HG02870 (cell line): Measurements from ENCODE around the gene CDKL5.

ENCODE experiments used
- ATAC-seq: cut with Tn5 transposase; IDR thresholded peaks from one replicate; pipeline ENCODE4 v1.9.1; 2021; ENCODE audit warnings: mild to moderate bottlenecking, moderate library complexity; ENCODE audit not compliant: unreplicated experiment

The CDKL5 gene

DNA sequence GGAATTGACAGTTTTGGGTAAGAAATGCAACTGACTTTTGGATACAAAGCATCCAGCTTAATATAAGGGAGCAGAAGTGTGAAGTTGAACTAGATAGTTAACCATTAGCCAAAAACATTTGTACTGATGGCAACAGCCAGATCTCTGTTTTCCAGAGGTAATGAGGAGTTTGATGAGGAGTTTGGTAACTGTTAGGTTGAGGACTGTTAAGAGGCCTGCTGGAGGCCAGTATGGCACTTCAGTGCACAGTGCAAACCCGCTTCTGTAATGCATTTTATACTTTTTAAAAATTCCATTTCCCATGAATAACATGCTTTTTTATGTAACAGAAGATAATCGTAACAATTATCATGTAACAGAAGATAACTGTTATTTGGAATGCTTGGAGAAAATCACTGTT, 30.0 kb downstream of the CDKL5 start:
- ATAC-seq: no peak

DNA sequence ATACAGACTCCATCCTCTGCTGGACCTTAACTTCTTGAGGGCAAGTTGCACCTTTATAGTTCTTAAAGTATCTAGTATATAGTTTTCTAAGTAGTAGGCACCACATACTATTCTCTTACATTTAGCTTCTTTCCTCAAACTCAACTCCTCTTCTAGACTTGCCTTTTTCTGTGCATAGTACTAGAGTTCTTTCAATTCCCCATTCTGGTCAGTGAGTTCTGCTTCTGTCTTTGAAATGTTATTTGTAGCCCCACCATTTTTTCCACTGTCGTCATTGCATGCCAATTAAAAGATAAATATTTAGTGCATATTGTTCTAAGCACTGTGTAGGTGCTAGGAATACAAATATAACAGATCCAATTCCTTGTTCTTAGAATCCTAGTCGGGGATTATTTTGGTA, 31.6 kb downstream of the CDKL5 start:
- no peak for ATAC-seq

DNA sequence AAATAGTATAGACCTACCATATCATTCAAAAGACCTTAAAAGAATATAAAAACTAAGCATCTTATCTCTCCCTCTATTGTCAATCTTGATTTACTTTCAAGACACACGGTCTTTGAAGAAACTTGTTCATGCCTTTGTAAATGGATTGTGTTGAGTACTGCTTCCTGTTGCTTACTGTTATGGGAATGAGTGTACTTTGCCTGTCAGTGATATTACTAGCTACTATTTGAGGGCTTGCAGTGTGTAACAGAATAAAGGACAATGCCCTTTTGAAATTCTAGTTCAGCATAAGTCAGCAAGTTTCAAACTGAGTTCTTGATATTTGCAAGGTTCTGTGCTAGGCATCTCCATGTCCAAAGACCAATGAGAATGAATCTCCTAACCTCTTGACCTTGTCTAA, 36.0 kb downstream of the CDKL5 start:
- ATAC-seq: no peak

DNA sequence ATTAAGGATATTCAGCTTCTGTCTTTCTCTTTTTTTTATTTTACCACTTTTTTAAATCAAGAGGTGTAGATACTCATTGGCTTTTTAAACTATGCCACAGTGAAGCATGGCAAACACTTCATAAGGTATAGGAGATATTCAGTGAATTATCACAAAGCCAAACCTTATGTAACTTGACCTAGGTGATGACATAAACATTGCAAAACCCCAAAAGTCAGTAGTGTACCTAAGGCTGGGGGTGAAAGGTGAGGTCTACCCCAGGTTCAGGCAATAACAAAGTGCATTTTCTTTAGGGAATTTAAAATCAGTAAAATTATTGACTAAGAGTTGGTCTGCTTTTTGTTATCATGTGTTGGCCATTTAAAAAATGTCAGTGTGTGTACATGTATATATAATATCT, 39.1 kb downstream of the CDKL5 start:
- no peak for ATAC-seq

DNA sequence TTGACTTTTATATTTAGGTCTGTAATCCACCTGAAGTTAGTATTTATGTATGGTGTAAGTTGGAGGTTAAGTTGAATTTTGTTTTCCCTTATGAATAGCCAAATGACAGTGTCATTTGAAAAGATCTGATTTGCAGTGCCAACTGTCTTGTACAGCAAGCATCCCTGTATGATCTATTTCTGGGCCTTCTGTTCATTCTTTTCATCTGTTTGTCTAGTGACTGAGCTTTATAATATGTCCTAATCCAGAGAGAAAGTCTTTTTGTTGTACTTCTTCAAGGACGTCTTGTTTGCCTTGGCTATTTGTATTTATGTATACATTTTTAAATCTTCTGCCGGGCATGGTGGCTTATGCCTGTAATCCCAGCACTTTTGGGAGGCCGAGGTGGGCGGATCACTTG, 39.6 kb downstream of the CDKL5 start:
- ATAC-seq: no peak

DNA sequence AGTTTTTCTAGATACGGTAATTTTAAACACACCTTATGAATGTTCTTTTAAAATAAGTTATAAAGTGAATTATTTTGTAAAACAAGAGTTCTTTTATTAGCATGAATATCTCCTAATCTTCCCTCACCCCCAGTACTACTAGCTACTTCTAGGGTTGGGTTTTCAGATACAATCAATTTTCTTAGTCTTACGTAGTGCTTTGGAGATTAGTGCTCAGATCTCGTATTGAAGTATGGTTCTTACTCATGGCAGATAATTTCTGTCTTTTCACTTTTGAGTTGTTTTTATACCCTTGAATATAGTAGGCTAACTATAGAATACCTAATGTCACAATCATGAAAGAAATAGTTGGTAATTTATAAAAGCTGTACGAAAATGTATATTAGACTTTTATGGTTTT, 43.2 kb downstream of the CDKL5 start:
- ATAC-seq: no peak

DNA sequence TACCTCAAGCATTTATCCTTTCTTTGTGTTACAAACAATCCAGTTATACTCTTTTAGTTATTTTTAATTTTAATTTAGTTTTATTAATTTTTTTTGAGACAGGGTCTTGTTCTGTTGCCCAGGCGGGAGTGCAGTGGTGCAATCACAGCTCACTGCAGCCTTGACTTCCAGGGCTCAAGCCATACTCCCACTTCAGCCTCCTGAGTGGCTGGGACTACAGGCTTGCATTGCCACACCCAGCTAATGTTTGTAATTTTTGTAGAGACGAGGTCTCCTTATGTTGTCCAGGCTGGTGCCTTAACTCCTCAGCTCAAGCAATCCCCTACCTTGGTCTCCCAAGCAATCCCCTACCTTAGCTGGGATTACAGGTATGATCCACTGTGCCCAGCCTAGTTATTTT, 45.9 kb downstream of the CDKL5 start:
- ATAC-seq: no peak

DNA sequence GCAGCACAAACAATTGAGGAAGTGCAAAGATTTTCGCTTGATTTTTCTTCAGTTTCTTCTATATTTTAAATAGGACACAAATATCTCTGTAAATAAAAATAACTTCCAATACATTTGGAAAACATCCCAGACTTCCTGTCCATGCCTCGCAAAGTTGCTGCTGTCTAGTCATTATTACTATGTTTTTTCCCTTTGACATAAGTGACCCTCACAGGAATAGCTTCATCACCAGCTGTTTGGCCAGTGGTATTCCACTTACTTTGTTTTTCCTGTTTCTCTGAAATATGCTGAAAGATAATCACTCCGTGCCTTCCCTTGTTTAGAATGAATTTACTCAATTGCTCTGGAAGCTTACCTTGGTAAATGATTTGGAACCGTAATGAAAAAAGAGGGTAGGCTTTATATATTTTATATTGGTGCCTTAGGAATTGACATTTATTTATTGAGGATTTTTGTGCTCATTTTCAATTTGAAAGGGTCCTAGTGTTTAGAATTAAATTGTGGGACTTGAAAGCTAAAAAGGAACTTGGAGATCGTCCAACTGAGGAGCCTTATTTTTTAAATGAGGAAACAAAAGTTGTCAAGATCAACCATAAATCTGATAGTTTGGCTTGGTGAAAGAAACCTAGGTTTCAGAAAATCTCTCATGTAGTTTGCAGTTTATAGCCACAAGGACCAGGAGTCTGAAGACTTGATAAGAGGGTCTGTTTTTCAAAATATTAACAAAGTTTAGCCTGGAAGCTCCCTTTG, 65.6 kb downstream of the CDKL5 start:
- ATAC-seq: no peak

DNA sequence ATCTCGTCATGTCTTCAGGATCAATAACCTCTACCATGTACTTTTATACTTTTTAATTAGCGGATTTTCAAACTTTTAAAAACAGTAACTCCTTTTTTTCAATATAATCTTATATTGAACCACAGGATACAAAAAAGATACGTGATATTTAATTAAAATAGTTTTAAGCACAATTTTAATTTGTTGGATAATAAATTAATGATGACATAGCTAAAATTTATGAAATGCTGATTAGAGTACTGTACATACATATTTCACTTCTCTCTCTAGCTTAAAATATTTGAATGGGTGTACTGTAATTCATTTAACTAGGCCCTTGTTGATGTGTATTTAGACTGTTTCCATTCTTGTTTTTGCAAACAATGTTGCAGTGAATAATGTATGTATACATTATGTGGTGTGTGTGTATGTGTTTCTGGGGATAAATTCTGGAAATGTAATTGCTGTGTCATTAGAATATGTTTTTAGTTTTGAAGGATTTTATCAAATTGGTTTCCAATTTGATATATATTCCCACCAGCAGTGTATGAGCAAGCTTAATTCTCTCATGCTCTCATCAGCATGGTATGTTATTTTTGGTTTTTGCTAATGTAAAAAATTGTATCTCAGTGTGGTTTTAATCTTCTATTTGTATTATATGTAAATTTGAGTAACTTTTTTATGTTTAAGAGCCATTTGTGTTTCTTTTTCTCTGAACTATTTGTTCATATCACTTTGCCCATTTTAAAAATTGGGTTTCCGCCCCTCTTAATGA, 66.4 kb downstream of the CDKL5 start:
- ATAC-seq: no peak

DNA sequence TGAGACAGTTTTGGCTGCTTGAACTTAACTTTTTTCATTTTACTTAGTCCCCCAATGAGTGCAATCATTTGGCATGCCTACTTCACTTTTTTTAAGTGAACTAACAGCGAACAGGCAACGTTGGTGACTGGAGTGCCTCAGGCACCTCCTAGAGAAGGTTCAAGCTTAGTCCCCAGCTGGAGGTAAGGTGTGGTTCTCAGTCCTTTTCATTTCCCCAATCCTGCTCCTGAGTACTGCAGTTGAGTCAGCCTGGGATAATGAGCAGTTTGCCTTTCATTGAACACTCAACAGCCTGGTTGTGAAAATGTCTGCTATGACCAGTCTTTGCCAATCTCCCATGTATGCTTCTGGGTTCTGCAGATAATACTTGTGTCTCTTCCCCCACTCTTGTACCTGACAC, 109.5 kb downstream of the CDKL5 start:
- no peak for ATAC-seq

DNA sequence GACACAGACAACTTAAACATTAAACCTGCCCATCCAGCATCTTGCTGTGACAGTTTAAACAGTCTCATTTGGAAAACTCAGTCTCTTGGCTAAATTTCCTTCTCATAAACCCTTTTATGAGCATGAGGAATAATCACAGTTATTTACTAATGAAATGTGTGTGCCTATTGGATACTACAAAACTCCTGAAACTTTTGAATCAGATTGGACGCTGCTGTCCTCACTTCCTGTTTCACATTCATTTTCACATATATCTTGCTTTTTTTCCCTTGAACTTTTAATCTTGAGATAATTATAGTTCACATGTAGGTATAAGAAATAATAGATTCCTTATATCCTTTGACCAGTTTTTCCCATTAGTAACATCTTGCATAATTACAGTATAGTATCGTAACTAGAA, 111.7 kb downstream of the CDKL5 start:
- no peak for ATAC-seq

DNA sequence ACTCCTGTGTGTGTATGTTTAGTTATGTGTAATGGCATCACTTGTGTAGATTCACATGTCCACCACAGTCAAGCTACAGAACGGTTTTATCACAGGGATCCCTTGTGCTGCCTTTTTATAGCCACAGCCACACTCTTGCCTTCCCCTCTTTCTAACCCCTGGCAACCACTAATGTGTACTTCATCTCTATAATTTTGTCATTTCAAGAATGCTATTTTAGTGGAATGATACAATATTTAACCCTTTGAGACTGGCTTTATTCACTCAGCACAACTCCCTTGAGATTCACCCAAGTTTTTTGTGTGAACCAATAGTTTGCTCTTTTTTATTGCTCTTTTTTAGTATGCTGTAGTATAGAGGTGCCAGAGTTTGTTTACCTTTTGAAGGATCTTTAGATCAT, 112.1 kb downstream of the CDKL5 start:
- ATAC-seq: no peak

DNA sequence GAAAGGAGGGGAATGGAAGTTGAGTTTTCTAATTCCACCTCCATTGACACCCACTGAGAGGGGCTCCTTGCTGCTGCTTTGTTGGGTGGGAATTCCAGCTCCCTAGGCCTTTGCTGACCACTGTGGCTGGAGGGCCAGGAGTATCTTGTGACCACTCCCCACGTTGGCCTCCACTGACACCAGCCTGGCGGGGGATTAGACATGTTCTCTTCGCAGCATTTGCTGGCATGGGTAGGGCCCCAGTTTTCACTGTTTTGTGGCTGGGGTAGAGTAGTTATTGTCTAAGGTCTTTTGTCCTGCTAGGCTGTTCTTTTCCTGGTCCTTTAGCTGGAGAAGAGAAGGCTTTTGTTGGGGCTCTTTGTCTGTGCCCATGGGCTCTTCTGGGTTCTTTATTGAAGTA, 116.7 kb downstream of the CDKL5 start:
- ATAC-seq: no peak

DNA sequence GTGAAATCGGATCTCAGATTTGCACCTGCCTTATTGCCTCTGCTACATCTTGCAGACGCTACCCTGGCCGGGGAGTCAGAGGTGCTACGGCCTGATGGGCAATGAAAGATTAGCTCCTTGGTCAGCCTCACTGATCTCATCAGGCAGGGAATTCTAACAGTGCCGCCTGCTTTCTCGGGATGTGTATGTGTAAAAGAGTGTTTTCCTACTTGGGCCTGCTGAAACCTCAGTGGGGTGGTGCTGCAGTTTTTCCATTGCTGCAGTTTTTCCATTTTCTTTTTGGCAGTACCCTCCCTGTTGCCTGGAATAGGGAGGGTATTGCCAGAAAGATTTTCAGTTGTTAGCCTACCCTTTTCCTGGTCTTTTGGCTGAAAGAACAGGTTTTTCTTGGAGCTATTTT, 117.5 kb downstream of the CDKL5 start:
- ATAC-seq: no peak

DNA sequence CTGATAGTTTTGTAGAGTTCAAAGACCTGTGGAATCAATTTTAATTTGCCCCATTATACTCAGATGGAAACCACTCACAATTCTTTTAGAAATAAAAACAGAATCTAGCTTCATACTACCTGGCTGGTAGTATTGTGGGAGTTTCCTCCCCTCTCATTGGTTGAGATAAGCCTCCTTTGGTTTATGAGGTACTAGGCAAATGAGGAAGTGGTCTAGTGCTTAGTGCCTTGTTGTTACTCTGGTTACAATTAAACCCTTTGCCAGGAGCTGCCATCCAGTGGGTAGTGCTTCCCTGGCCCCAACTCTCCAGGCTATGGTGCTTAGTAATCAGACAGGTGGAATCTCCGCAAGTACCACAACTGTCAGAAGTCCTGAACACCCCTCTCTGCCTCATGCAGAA, 118.3 kb downstream of the CDKL5 start:
- ATAC-seq: no peak

DNA sequence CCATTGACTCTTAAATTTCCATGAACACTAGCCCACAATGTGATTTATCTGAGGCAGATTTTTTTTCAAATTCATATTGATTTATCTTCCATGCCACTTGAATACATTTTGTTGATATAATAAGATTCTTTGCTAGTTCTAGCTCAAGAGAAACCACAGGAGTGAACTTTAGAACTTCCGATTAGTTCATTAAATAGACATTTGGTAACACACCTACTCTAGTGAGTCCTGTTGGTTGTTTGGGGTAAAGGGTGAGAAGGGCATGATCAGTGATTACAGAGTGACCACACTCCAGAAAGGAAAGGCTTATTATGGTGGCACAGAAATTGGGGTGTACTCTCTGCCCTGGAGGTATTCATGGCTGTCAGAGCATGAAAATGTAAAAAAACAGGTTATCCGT, 120.4 kb downstream of the CDKL5 start:
- ATAC-seq: no peak

DNA sequence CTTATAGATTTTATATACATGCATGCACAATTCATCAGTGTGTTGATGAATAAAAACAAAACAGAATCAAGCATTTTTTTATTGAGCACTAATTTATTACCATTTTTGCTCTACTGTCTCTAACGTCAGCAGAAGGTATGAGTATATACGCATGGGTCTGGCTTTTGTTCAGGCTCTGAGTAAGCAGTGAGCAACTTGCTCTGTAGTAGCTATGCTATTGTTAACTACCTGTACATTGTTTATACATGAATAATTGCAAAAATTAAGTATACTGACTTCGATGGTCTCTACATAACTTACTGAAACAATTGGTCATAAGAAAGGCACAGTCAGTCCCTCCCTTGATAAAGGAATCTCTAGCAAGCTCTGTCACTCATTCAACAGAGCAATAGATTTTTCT, 123.6 kb downstream of the CDKL5 start:
- no peak for ATAC-seq

DNA sequence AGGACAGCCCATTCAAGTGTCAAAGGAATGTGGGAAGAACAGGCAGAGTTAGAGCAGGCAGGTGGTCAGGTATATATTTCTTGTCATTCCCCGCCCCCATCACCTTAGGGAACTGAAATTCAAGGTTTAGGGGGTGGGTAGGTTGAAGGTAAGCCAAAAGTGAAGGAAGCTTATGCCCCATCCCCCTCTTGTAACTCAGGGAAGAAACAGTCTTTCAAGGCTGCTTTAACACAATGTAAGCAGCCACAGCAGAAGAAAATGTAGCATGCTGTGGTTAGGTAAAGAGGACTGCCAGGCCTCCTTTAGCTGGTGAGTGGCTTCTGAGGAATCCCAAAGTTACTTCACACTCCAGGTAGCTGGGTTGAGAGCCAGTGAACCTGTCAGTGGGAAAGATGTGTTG, 124.2 kb downstream of the CDKL5 start:
- ATAC-seq: no peak

DNA sequence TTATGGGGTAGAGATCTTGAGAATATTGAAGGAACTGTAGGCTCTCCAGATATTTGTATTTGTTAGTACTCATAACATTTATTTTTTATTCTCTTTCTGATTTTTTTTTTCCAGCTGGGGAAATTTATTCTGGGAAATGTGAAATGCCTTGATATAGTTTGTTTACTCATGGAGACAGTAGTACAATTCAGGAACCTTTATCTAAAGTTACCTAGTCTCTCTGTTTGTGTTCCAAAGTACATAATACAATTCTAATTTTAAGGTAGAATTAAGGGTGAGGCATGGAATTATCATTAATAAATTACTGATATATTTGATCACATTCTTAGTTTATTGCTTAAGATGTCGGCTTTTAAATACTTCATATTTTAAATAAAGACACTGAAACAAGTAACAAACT, 132.5 kb downstream of the CDKL5 start:
- no peak for ATAC-seq

DNA sequence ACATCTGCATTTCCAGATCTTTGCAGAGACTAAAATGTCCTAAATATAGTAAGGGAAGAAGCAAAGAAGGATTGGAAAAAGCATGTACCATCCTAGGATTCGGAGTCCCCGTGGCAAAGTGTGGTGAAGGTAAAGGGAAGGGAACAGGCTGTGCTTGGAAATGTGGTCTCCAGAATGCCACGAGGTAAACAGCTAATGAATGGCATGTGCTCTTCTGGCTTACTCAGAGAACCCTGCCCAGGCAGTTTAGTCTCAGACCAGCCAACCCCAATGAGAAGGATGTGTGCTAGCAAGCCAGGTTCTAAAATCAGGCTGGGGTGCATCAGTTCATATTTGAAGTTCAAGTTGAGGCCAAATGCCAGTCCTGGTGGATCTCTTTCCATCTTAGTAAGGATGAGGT, 133.4 kb downstream of the CDKL5 start:
- no peak for ATAC-seq

DNA sequence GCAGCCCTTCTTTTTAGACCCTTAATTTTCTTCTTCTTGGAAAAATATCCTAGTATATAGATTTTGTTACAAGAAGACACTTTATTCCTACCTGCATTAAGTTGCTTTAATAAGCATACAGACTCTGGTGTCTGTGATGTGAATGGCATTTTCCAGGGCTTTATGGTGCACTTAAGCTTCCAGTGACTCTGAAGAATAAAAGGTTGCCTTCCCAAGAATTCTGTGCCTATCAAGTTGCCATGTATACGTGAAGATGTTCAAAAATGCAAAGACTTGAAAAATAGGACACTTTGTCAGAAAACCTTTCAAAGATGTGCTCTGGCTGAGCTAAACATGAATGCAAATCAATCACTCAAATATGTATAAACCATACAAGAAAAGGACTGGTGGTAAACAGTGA, 135.6 kb downstream of the CDKL5 start:
- no peak for ATAC-seq

DNA sequence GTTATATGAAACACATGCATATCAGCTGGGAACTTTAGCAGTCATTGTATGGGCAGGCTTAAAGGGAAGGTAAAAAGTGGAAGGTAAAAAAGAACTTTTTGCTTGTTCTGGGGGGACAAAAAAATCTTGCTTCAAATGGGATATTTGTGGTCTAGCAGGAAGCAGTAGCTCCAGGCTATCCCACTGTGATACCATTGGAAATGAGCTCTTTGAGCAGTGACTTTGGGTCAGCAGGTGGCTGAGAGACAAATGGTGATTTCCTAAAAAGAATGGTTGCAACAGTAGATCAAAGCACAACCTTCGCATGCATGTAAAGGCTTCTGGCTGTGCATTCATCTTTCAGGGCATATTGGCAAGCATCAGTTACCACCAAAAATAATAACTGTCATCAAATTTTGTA, 140.3 kb downstream of the CDKL5 start:
- ATAC-seq: no peak

DNA sequence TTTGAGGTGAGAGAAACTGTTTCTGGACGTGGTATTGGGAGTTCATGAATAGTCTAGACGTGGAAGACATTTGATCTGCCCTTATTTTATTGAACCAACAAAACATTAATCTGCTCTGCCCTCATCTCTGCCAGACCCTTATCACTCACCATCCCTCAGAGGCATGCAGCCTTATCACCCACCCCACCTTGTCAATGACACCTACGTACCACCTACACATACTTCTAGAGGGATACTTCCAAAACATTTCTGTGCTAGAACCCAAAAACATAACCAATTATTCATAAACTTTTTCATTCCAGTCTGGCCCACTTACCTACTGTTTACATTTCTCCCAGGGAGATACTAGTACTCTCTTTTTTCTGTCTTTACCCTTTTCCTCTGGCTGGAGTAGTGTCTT, 141.3 kb downstream of the CDKL5 start:
- no peak for ATAC-seq
